LNCAP (cell line): ENCODE data around the gene SLC6A11.

Experiments used
- CTCF ChIP-seq: fragments of 450-650 bp; IDR thresholded peaks from 2 replicates; pipeline ENCODE4 v1.5.1; 2017; ENCODE audit warnings: mild to moderate bottlenecking

The SLC6A11 gene

DNA sequence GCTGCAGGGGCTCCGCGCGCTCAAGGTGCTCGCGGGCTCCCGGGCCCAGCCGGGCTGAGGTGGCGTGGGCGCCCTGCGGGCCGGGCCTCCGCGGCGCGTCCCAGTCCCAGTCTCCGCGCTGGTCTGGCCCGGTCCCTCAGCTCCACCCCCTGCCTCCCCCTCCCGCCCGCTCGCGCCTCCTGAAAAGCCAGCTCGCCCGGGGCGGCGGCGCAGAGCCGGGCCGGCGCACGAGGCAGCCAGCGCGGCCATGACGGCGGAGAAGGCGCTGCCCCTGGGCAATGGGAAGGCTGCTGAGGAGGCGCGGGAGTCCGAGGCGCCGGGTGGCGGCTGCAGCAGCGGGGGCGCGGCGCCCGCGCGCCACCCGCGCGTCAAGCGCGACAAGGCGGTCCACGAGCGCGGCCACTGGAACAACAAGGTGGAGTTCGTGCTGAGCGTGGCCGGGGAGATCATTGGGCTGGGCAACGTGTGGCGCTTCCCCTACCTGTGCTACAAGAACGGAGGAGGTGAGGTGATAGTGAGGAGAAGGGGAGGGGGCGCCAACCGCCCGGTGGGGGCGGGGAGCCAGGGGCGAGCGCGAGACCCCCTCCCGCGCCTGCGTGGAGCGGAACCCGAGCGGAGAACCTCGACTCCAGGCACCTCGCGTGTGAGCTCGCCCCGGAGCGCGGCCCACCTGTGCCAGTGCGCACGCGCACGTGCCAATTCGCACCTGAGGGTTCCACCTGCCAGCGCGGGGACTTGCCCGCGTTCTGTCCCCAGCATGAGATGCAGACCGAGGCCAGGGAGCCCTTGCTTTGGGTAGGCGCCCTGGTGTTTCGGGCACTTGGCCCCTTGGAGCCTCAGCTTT, at the start of gene SLC6A11:
Gene SLC6A11, plus strand, starts transcription at position 210 of the 844 bp plus-strand sequence. Its CDS starts 38 bp downstream, at position 248.
- no peak for TF ChIP-seq CTCF

DNA sequence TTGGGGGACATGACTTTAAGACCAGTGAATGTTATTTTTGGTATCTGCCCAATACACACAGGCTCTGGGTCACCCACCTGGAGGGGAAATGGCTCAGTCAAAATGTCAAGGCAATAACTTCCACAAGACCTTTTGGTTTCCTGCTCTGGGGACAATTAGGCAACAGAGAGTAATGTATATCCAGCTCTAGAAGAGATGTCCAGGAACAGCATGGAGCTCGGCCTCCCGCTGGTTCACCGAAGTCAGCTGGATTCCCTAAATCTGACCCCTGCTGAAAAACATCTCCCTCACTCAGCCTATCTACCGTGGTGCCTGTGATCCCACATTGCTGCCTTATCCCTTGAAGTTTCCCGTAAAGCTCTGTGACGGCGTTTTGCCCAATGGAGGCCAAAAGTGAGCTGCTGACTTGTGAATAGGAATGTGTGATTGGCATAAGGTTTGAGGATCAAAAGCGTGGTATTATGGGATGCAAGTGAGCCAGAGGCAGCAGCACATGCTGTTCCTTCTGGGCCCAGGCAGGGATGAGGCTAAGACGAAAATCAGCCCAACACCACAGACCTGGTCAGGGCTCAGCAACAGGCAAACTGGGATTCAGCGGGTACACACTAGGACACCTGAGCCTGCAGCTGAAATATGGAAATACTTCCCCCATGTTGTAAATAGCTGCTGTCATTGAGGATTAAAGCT, 47.2 kb upstream of the SLC6A11 start:
- no peak for TF ChIP-seq CTCF

GRCh38 chr3:10770547-10770946, 45.5 kb upstream of the SLC6A11 start:
- no peak for TF ChIP-seq CTCF

DNA sequence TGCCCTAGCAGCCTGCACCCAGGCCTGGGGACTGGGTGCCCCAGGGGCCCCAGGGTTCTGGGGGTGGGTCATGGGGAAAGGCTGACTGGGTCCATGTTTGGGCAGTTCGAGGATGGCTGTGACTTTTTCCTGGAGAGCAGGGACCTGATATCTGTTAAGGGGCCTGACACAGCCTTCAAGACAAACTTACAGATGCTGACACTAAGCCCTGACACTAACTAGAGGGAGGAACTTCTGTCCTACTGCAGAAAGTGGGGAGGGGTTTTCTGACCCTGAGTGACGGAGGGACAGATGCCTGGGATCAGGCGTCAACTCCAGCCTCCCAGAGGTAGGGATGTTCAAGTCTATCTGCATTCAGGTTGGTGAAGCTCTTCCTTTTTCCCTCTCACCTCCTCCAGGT, 45.0 kb upstream of the SLC6A11 start:
- no peak for TF ChIP-seq CTCF

DNA sequence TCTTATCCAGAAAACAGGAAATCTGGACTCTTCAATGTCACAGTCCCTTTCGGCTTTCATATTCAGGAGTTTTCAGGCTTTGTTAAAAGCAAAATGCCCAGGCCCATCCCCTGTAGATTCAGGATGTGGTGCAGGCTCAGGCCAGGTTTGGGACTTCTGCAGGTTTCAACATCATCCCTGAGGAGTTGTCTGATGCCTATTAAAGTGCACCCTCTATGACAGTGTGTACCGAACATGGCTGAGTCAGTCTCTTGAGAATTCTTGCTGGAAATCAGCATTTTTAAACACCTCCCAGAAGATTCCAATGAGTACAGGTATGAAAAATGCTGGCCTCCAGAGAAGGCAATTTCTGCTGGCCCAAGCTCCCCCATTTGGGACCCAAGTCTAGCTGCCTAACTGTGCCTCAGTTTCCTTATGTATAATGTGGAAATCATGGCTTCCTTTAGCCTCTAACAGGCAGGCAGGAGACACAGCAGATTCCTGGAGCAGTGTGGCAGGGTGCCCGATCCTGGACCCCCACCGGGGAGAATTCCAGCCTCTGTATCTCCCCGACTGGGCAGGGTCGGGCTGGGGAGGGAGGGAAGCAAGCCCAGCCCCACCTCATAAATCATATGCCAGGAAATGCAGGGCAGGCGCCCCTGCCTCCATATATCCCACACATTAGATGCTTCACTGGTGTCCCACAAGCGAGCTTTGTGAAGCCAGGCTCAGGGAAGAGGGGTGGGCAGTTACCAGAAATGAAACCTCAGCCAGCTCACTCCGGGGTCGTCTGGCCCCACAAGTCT, 44.4 kb upstream of the SLC6A11 start:
- TF ChIP-seq CTCF: no peak

DNA sequence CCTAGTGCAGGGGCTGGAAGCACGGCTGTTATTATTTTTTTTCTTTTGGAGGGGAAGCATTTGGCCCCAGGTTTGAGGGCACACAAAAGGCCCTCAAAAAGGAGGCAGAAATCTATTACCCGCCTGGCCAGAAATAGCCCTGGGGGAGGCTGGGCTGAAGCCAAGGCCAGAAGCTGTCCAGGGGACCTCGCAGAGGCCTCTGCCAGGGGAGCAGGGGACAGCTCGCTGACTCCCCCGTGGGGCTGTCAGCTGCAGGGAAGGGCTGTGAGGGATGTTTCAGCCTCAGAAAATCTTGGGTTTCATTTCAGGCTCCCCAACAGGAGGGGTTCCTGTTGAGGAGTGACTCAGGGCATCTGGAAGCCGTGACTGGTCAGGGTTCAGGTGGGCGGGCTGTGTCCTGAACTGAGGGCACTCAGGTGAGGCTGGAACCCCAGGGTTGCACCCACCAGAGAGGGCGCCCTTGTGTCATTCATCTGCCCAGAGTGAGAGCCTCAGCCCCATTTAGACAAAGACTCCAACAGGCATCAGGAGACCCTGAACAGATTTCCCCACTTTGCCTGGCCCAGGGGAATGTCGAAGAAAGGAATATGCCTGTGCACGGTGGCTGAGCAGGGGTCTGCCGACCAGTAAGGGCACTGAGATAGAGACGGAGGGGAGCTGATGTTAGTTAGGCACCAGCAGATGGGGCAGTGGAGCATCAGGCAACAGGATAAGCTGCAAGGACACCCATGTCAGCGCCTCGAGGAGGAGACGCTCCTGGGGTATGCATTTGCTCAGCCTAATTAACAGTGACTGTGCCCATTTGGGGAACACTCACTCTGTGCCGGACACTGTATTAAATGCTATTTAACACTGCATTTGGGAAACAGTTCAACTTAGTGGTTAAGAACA, 43.5 kb upstream of the SLC6A11 start:
- peak; percentile 88 for TF ChIP-seq CTCF
